IMR-90 (cell line): ENCODE data around the gene MTX3.

Source experiments
- CTCF ChIP-seq: conservative IDR thresholded peaks from 2 replicates; pipeline ENCODE4 v1.5.1; 2012; ENCODE audit warnings: mild to moderate bottlenecking, low read depth, low read length, improper control_type of control experiment
- MAFK ChIP-seq: IDR thresholded peaks from 2 replicates; pipeline ENCODE4 v1.6.1; 2012; ENCODE audit warnings: low read depth, low read length, improper control_type of control experiment
- POLR2A ChIP-seq: IDR thresholded peaks from 2 replicates; pipeline ENCODE4 v1.6.1; 2012; ENCODE audit warnings: mild to moderate bottlenecking, low read depth, low read length
- SMC3 ChIP-seq: fragments of 150-350 bp; IDR thresholded peaks from 2 replicates; pipeline ENCODE4 v1.6.1; 2016; ENCODE audit warnings: low read depth, mild to moderate bottlenecking, antibody characterized with exemption, low read length, moderate library complexity

- TF ChIP-seq POLR2A (no peak), CTCF (no peak), SMC3 (no peak), MAFK (no peak)
Observed at GRCh38 chr5:79963261-79964061, 27.6 kb downstream of the MTX3 start.
